ENCODE results near the gene CEND1.

CEND1 gene

GRCh38 chr11:808427-809286 is 18.8 kb upstream of the CEND1 start:
- Histone ChIP-seq H3K27me3 (replicated peaks; ENCODE audit: control insufficient read depth, insufficient read depth, low read length) (no peaks in the 10 kb centered on the region), H3K4me1 (ENCODE audit: control insufficient read depth, insufficient read depth, low read length) (peaks cover 51% of the 10 kb centered on the region), H3K9me3 (ENCODE audit: control insufficient read depth, low read length) (no peaks in the 10 kb centered on the region), H3K36me3 (ENCODE audit: control insufficient read depth, insufficient read depth, low read length, severe bottlenecking) (peaks cover 31% of the 10 kb centered on the region), H3K9ac (ENCODE audit: low read length) (peak overlapping the region; percentile 99), H3K4me3 (ENCODE audit: low read length) (peak overlapping the region; percentile 89)
- no peak for DNase-seq (ENCODE audit: low read depth)

GRCh38 chr11:804599-804964 is 14.7 kb upstream of the CEND1 start:
- peak overlapping the region; percentile 82 for H3K4me3 ChIP-seq (ENCODE audit: low read length)
- peaks cover 26% of the 10 kb centered on the region for H3K4me1 ChIP-seq (ENCODE audit: control insufficient read depth, insufficient read depth, low read length)
- H3K9me3 ChIP-seq (ENCODE audit: control insufficient read depth, low read length), result no peaks in the 10 kb centered on the region
- no peak for DNase-seq (ENCODE audit: low read depth)
- peak overlapping the region; percentile 88 for H3K9ac ChIP-seq (ENCODE audit: low read length)
- H3K27me3 ChIP-seq (replicated peaks; ENCODE audit: control insufficient read depth, insufficient read depth, low read length), result no peaks in the 10 kb centered on the region
- H3K36me3 ChIP-seq (ENCODE audit: control insufficient read depth, insufficient read depth, low read length, severe bottlenecking), result peaks cover 29% of the 10 kb centered on the region

- Histone ChIP-seq H3K9ac (ENCODE audit: low read length) (peak overlapping the region; percentile 88), H3K4me1 (ENCODE audit: control insufficient read depth, insufficient read depth, low read length) (peaks cover 26% of the 10 kb centered on the region), H3K27me3 (replicated peaks; ENCODE audit: control insufficient read depth, insufficient read depth, low read length) (no peaks in the 10 kb centered on the region), H3K4me3 (ENCODE audit: low read length) (peak overlapping the region; percentile 82), H3K36me3 (ENCODE audit: control insufficient read depth, insufficient read depth, low read length, severe bottlenecking) (peaks cover 33% of the 10 kb centered on the region), H3K9me3 (ENCODE audit: control insufficient read depth, low read length) (no peaks in the 10 kb centered on the region)
- DNase-seq (ENCODE audit: low read depth), result peak; percentile 33
These were observed 14.1 kb upstream of the CEND1 start for GRCh38 chr11:803770-804598.

- Histone ChIP-seq H3K4me3 (ENCODE audit: low read length) (no peak overlapping the region), H3K9me3 (ENCODE audit: control insufficient read depth, low read length) (no peaks in the 10 kb centered on the region), H3K27me3 (replicated peaks; ENCODE audit: control insufficient read depth, insufficient read depth, low read length) (no peaks in the 10 kb centered on the region), H3K4me1 (ENCODE audit: control insufficient read depth, insufficient read depth, low read length) (peaks cover 22% of the 10 kb centered on the region), H3K36me3 (ENCODE audit: control insufficient read depth, insufficient read depth, low read length, severe bottlenecking) (peaks cover 33% of the 10 kb centered on the region), H3K9ac (ENCODE audit: low read length) (peak overlapping the region; percentile 88)
- no peak for DNase-seq (ENCODE audit: low read depth)
These were observed 13.5 kb upstream of the CEND1 start for GRCh38 chr11:803467-803742.

GRCh38 chr11:802693-803466 is 13.0 kb upstream of the CEND1 start:
- Histone ChIP-seq H3K27me3 (replicated peaks; ENCODE audit: control insufficient read depth, insufficient read depth, low read length) (no peaks in the 10 kb centered on the region), H3K9me3 (ENCODE audit: control insufficient read depth, low read length) (no peaks in the 10 kb centered on the region), H3K4me1 (ENCODE audit: control insufficient read depth, insufficient read depth, low read length) (peaks cover 20% of the 10 kb centered on the region), H3K36me3 (ENCODE audit: control insufficient read depth, insufficient read depth, low read length, severe bottlenecking) (peaks cover 33% of the 10 kb centered on the region), H3K4me3 (ENCODE audit: low read length) (no peak overlapping the region), H3K9ac (ENCODE audit: low read length) (peak overlapping the region; percentile 88)
- DNase-seq (ENCODE audit: low read depth), result no peak

GRCh38 chr11:802018-802617 is 12.2 kb upstream of the CEND1 start:
- Histone ChIP-seq H3K36me3 (ENCODE audit: control insufficient read depth, insufficient read depth, low read length, severe bottlenecking) (peaks cover 33% of the 10 kb centered on the region), H3K27me3 (replicated peaks; ENCODE audit: control insufficient read depth, insufficient read depth, low read length) (no peaks in the 10 kb centered on the region), H3K4me3 (ENCODE audit: low read length) (no peak overlapping the region), H3K9ac (ENCODE audit: low read length) (no peak overlapping the region), H3K9me3 (ENCODE audit: control insufficient read depth, low read length) (no peaks in the 10 kb centered on the region), H3K4me1 (ENCODE audit: control insufficient read depth, insufficient read depth, low read length) (peaks cover 20% of the 10 kb centered on the region)
- no peak for DNase-seq (ENCODE audit: low read depth)

- peaks cover 33% of the 10 kb centered on the region for H3K36me3 ChIP-seq (ENCODE audit: control insufficient read depth, insufficient read depth, low read length, severe bottlenecking)
- no peak overlapping the region for H3K9ac ChIP-seq (ENCODE audit: low read length)
These were observed 11.3 kb upstream of the CEND1 start for GRCh38 chr11:801097-801780.

GRCh38 chr11:800473-800872 is 10.6 kb upstream of the CEND1 start:
- H3K36me3 ChIP-seq (ENCODE audit: control insufficient read depth, insufficient read depth, low read length, severe bottlenecking), result peaks cover 33% of the 10 kb centered on the region
- H3K9ac ChIP-seq (ENCODE audit: low read length), result no peak overlapping the region
- no peaks in the 10 kb centered on the region for H3K9me3 ChIP-seq (ENCODE audit: control insufficient read depth, low read length)
- H3K4me3 ChIP-seq (ENCODE audit: low read length), result no peak overlapping the region
- H3K27me3 ChIP-seq (replicated peaks; ENCODE audit: control insufficient read depth, insufficient read depth, low read length), result no peaks in the 10 kb centered on the region
- no peak for DNase-seq (ENCODE audit: low read depth)
- H3K4me1 ChIP-seq (ENCODE audit: control insufficient read depth, insufficient read depth, low read length), result peaks cover 24% of the 10 kb centered on the region

More at GRCh38 chr11:801097-801780, 11.3 kb upstream of the CEND1 start:
- Histone ChIP-seq H3K4me3 (ENCODE audit: low read length) (no peak overlapping the region), H3K27me3 (replicated peaks; ENCODE audit: control insufficient read depth, insufficient read depth, low read length) (no peaks in the 10 kb centered on the region), H3K4me1 (ENCODE audit: control insufficient read depth, insufficient read depth, low read length) (peaks cover 29% of the 10 kb centered on the region), H3K9me3 (ENCODE audit: control insufficient read depth, low read length) (no peaks in the 10 kb centered on the region)
- no peak for DNase-seq (ENCODE audit: low read depth)

- H3K9ac ChIP-seq (ENCODE audit: low read length), result no peak overlapping the region
- peaks cover 23% of the 10 kb centered on the region for H3K4me1 ChIP-seq (ENCODE audit: control insufficient read depth, insufficient read depth, low read length)
- peaks cover 33% of the 10 kb centered on the region for H3K36me3 ChIP-seq (ENCODE audit: control insufficient read depth, insufficient read depth, low read length, severe bottlenecking)
- DNase-seq (ENCODE audit: low read depth), result no peak
- no peaks in the 10 kb centered on the region for H3K27me3 ChIP-seq (replicated peaks; ENCODE audit: control insufficient read depth, insufficient read depth, low read length)
- H3K4me3 ChIP-seq (ENCODE audit: low read length), result no peak overlapping the region
- no peaks in the 10 kb centered on the region for H3K9me3 ChIP-seq (ENCODE audit: control insufficient read depth, low read length)
These were observed 9.9 kb upstream of the CEND1 start for GRCh38 chr11:799641-800316.

- Histone ChIP-seq H3K9me3 (ENCODE audit: control insufficient read depth, low read length) (no peaks in the 10 kb centered on the region), H3K36me3 (ENCODE audit: control insufficient read depth, insufficient read depth, low read length, severe bottlenecking) (peaks cover 33% of the 10 kb centered on the region), H3K4me3 (ENCODE audit: low read length) (peak within 1 kb of the TSS; percentile 91), H3K9ac (ENCODE audit: low read length) (peak within 1 kb of the TSS; percentile 87), H3K27me3 (replicated peaks; ENCODE audit: control insufficient read depth, insufficient read depth, low read length) (no peaks in the 10 kb centered on the region), H3K4me1 (ENCODE audit: control insufficient read depth, insufficient read depth, low read length) (peaks cover 18% of the 10 kb centered on the region)
- DNase-seq (ENCODE audit: low read depth), result peak; percentile 96
These were observed 8.3 kb upstream of the CEND1 start, which contains the start of gene SLC25A22 for GRCh38 chr11:798093-798713. Gene SLC25A22 (minus strand): TSS chr11:798281. CDS start chr11:795006, 3,275 bp downstream.
